Activated T-cell treated with anti-CD3 and anti-CD28 coated beads for 24 hours (primary cell): ENCODE measurements around the gene CRYGS.
"Not testable (repeated sequence)": the region's sequence is repeated elsewhere in the genome, so short reads cannot be mapped to it uniquely, and the experiment has no call there.

Experiments used
- DNase-seq: peaks from one replicate; pipeline ENCODE4 v3.0.0-alpha.2; 2020; ENCODE audit warnings: low read depth

Gene CRYGS

GRCh38 chr3:186552408-186553031 is 8.3 kb upstream of the CRYGS start:
- DNase-seq: no peak

DNA sequence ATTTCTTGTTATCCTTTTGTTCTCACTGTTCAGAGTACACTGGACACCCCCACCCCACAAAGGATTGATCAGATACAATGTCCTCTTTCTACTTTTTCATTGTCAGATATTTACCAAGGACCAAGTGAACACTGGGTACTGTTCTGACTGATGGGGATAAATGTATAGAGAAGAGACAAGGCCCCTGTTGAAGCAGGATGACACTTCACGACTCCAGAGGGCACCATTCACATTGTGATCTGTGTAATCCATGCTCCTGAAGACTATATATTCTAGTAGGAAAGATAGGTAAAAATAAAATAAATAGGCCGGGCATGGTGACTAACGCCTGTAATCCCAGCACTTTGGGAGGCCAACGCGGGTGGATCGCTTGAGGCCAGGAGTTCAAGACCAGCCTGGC is 7.2 kb upstream of the CRYGS start:
- DNase-seq: no peak

DNA sequence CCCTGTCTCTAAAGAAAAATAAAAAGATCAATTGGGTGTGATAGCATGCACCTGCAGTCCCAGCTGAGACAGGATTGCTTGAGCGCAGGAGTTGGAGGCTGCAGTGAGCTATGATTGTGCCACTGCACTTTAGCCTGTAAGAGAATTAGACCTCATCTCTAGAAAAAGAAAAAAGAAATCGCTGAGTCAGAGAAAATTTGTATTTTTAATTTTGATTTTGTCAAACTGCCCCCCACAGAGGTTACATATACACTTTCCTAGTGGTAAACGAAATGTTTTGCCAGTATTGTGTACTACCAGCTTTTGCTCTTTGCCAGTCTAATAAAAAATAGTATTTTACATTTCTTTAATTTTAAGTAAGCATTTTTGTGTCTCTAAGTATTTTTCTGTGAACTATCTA is 5.3 kb upstream of the CRYGS start:
- DNase-seq: no peak

DNA sequence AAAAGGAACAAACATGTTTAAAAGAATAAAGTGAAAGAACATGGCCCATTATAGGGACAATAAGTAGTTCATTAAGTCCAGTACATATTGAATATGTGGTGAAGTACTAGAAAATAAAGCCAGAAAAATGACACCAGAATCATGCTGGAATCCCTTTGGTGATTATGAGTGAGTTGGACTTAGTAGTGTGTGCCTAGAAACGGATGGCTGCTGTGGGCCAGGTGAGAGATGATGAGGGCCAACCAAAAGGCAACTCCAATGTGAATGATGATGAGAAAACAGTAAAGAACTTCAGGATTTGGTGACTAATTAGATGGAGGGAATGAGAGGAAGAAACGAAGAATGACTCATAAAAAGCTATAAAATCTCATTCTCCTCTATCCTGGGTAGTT is 3.3 kb downstream of the CRYGS start:
- no peak for DNase-seq

- DNase-seq: peak; percentile 81
Measured at GRCh38 chr3:186540221-186540834, 3.9 kb downstream of the CRYGS start.

DNA sequence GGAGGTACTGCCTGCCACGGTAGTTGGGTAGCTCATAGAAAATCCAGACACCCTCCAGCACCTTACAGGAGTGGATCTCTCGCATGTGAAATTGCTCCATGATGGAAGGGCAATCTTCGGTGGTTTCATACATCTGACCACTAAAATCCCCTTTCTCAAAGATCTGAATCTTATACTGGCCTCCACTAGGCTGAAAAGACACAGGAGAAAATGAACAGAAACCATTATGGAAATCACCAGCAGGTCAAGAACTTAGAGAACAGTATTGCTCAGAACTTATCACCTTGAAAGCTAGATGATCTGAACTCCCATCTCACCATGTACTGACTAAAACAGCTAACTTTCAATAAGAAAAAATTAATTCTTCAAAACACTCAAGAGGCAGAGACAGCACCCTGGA is 5.4 kb downstream of the CRYGS start:
- no peak for DNase-seq

DNA sequence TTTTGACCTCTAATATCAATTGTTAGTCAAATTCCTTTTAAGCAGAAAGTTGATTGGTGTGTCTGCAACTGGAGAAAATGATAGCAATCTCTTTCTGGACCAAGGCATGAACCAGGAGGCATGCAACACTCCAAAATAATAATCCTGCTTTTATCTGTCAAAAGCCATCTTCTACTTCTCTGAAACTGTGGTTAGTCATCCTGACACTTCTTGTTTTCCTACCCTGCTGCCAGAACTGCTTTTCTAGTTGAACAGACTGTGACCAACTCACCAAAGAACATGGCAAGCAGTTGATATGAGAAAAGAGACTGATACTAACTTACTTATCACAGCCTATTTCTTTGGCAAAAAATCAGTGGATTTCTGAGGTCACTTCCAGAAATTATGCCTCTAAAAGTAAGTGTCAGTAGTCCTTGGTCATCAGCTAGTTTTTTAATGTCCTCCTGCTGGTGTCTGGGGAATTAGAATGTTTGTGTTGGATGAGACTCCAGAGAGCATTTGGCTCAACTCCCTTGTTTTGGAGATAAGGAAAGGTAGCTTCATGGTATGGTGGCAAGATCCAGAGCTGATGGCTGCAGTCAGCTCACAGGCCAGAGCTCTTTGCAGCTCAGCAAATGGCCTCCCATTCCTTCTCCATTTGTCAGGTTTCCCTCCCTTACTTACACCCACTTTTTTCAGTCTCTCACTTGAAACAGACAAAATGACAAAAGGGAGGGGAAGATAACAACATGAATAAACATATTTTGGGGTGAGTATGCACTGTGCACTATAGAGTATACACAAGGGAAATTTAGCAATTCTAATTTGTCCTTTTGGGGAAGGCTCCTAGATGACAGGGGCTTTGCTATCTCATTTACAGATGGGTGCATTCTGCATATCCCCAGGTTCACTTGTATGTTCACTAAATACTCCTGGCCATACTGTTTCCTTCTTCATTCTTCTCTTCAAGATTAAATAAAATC is 7.0 kb downstream of the CRYGS start:
- DNase-seq: no peak

DNA sequence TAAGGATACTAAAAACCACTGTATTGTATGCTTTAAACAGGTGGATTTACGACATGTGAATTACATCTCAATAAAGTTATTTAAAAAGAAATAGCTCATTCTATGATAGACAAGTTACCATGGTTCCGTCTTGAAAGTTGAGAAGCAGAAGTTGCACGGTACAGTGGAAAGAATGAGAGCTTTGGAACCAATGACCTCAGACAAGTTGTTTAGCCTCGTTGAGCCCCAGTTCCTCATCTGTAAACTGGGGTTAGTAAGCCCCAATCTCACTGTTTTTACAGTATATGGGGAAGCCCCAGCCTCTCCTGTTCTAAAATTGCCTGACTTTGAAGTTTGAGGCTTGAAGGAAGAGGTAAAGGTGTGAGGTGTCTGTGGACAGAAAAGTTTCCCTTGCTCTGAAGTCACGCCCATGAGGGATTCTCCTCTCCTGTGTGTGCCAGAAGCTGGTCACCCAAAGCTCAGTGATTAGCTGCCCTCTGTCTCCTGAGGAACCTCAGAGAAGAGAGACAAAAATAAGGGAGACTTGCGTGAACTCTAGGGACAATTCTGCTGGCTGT is 10.0 kb downstream of the CRYGS start:
- peak; percentile 53 for DNase-seq

- DNase-seq: no peak
Measured at GRCh38 chr3:186532598-186533072, 11.5 kb downstream of the CRYGS start.

DNA sequence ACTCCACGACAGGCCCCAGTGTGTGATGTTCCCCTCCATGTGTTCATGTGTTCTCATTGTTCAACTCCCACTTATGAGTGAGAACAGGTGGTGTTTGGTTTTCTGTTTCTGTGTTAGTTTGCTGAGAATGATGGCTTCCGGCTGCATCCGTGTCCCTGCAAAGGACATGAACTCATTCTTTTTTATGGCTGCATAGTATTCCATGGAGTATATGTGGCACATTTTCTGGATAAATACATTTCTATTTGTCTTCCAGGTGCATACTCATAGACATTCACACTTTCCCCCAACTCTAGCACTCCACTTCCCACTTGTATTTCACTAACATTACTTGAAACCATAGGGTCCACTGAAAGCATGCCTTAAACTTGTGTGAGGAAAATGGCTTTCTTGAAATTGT is 12.5 kb downstream of the CRYGS start:
- not testable (repeated sequence) for DNase-seq

DNA sequence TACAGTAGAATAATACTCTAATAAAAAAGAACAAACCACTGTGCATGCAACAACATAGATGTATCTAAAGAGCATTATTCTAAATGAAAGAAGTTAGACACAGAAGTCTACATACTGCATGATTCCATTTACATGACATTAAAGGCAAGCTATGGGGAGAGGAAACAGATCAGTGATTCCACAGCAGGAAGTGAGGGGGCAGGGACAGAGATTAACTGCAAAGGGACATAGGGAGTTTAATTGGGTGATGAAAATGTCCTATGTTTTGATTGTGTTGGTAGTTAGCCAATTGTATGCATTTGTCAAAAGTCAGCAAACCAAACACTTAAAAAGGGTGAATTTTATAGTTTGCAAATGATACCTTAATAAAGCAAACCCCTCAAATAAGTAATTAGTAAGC is 13.8 kb downstream of the CRYGS start:
- no peak for DNase-seq

DNA sequence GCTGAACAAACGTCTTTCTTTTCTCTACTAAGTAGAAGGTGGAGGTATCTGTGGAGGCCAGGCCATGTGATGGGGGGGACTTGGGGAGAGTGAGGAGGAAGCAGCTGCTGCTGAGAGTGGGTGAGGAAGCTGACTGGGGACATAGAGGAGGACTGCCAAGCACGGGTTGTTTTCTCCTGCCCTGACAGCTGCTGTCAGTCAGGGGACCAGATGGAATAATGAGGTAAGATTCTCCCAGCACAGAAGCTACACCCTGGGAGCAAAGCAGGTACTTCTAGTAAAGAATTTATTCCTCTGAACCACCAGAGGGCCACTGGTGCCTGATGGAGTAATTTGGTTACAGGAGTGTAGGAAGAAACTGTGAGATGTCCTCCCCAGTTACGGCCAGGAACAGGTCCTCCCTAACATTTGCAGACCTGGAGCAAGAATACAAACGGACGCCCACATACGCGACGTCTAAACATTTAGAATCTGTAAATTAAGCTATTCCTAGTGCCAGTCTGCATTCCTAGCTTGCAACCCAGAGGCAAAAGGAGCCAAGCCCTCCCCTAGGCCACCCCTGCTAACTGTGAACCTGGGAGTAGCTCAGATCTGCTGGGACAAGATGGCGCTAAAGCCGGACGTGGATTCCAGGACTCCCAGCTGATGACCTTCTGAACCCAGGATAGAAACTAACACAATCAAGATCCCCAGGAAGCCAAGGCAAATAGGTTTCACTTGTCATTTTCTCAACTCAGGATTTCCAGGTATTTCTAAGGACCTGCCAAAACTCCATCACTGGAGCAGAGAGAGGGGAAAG is 14.8 kb downstream of the CRYGS start:
- DNase-seq: no peak

GRCh38 chr3:186526256-186526606 is 17.9 kb downstream of the CRYGS start:
- no peak for DNase-seq

GRCh38 chr3:186525369-186526255 is 18.6 kb downstream of the CRYGS start:
- DNase-seq: no peak

- DNase-seq: no peak
Measured at GRCh38 chr3:186524616-186525015, 19.6 kb downstream of the CRYGS start.

- DNase-seq: no peak
Measured at GRCh38 chr3:186523434-186523833, 20.7 kb downstream of the CRYGS start.

GRCh38 chr3:186523022-186523421 is 21.2 kb downstream of the CRYGS start:
- DNase-seq: no peak

GRCh38 chr3:186520957-186521842 is 23.0 kb downstream of the CRYGS start:
- DNase-seq: no peak

DNA sequence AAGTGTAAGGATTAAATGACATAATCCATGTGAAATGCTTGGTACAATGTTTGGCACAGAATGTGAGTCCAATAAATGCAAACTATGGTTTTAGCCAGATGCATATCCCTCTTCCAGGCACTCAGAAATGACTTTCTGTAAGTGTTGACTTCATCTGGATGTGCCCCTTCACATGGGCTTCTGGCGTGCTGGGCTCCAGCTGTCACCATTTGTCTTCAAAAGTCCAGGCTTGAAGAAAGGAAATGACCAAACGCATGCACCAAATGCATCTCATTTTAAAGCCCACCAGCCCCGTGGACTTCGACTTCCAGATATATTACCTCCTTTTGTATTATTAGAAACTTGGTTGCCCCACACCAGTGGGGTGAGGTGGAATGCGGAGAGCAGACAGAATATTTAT is 23.7 kb downstream of the CRYGS start:
- no peak for DNase-seq
